ENCODE results near the gene TGFBR3. TPM values are rescaled to one million over a fixed set of nuclear protein-coding genes. Genes with fewer than 3 reads are reported as not detected.

The TGFBR3 gene
- total and polyA plus RNA-seq, 2 of the 13 experiments (the other 11 are each of a cell fraction or from before 2014, with no cell fraction given), result 76.5 to 195 TPM

DNA sequence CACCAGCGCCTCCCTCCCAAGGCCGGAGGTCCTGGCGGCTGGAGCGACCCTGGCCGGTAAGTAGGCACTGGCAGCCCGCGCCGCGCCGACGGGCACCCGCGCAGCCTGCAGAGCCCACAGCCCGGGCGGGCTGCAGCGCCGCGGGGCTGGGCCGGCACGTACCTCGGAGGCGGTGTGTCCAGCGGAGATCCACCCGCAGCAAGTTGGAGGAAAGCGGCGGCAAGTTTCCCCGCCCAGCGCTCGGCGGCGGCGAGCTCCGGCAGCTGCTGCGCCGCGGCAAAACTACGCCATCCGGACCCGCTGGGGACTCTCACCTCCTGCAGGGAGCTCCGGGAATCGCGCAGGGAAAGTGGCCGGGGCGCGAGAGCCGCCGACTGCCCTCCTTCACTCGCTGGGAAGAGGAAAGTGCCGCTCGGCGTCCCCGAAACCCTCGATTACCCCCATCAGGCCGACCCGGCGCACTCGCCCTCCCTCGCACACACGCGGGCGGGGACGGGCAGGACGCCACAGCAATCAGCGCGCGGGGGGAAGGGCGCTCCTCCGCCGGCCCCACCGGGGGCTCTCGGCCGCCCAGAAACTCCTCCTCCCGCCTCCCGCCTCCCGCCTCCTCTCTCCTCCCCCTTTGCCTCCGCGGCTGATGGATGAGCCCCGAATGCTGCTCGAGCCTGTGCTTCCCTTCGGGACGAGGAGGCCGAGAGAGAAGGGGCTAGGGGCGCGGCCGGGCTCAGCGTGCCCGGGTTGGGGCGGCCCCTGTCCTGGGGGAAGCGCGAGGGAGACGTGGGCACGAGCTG is at the start of gene TGFBR3 (continued):
- TF ChIP-seq, protein P1, sequence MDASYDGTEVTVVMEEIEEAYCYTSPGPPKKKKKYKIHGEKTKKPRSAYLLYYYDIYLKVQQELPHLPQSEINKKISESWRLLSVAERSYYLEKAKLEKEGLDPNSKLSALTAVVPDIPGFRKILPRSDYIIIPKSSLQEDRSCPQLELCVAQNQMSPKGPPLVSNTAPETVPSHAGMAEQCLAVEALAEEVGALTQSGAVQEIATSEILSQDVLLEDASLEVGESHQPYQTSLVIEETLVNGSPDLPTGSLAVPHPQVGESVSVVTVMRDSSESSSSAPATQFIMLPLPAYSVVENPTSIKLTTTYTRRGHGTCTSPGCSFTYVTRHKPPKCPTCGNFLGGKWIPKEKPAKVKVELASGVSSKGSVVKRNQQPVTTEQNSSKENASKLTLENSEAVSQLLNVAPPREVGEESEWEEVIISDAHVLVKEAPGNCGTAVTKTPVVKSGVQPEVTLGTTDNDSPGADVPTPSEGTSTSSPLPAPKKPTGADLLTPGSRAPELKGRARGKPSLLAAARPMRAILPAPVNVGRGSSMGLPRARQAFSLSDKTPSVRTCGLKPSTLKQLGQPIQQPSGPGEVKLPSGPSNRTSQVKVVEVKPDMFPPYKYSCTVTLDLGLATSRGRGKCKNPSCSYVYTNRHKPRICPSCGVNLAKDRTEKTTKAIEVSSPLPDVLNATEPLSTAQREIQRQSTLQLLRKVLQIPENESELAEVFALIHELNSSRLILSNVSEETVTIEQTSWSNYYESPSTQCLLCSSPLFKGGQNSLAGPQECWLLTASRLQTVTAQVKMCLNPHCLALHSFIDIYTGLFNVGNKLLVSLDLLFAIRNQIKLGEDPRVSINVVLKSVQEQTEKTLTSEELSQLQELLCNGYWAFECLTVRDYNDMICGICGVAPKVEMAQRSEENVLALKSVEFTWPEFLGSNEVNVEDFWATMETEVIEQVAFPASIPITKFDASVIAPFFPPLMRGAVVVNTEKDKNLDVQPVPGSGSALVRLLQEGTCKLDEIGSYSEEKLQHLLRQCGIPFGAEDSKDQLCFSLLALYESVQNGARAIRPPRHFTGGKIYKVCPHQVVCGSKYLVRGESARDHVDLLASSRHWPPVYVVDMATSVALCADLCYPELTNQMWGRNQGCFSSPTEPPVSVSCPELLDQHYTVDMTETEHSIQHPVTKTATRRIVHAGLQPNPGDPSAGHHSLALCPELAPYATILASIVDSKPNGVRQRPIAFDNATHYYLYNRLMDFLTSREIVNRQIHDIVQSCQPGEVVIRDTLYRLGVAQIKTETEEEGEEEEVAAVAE (CRISPR knock-in tag; IDR thresholded peaks at IDR 0.05; ENCODE audit: borderline replicate concordance), result no peak
- TF ChIP-seq KDM4B (CRISPR knock-in tag; IDR thresholded peaks at IDR 0.05) (peak; percentile 51; the same call in 1 of the 2 replicates), HNF4A (CRISPR knock-in tag; IDR thresholded peaks at IDR 0.05) (no peak), PRPF4 (IDR thresholded peaks at IDR 0.05; ENCODE audit: low read depth, low read length, poor library complexity, severe bottlenecking) (peak; percentile 28), ZNF891 (CRISPR knock-in tag; IDR thresholded peaks at IDR 0.05) (peak; percentile 53; the same call in 1 of the 2 replicates), SAP130 (CRISPR knock-in tag; IDR thresholded peaks at IDR 0.05; ENCODE audit: low read depth) (peak; percentile 89), MAZ (IDR thresholded peaks at IDR 0.05; ENCODE audit: borderline replicate concordance, low read depth, low read length) (peak; percentile 85), MAZ (CRISPR knock-in tag; IDR thresholded peaks at IDR 0.05; ENCODE audit: low read depth) (peak; percentile 82), KLF9 (CRISPR knock-in tag; IDR thresholded peaks at IDR 0.05; ENCODE audit: low read depth) (no peak), ZBTB7A (CRISPR knock-in tag; IDR thresholded peaks at IDR 0.05) (peak; percentile 74), ZNF768 (CRISPR knock-in tag; IDR thresholded peaks at IDR 0.05) (peak; percentile 37; the same call in 1 of the 2 replicates), PCBP1 (IDR thresholded peaks at IDR 0.05; ENCODE audit: borderline replicate concordance, low read depth, low read length) (peak; percentile 80; the same call in 1 of the 2 replicates)
- TF ChIP-seq, protein P2, sequence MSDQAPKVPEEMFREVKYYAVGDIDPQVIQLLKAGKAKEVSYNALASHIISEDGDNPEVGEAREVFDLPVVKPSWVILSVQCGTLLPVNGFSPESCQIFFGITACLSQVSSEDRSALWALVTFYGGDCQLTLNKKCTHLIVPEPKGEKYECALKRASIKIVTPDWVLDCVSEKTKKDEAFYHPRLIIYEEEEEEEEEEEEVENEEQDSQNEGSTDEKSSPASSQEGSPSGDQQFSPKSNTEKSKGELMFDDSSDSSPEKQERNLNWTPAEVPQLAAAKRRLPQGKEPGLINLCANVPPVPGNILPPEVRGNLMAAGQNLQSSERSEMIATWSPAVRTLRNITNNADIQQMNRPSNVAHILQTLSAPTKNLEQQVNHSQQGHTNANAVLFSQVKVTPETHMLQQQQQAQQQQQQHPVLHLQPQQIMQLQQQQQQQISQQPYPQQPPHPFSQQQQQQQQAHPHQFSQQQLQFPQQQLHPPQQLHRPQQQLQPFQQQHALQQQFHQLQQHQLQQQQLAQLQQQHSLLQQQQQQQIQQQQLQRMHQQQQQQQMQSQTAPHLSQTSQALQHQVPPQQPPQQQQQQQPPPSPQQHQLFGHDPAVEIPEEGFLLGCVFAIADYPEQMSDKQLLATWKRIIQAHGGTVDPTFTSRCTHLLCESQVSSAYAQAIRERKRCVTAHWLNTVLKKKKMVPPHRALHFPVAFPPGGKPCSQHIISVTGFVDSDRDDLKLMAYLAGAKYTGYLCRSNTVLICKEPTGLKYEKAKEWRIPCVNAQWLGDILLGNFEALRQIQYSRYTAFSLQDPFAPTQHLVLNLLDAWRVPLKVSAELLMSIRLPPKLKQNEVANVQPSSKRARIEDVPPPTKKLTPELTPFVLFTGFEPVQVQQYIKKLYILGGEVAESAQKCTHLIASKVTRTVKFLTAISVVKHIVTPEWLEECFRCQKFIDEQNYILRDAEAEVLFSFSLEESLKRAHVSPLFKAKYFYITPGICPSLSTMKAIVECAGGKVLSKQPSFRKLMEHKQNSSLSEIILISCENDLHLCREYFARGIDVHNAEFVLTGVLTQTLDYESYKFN (CRISPR knock-in tag; conservative IDR thresholded peaks at IDR 0.05), result peak; percentile 69; the same call in 1 of the 2 replicates
- TF ChIP-seq, protein P3, sequence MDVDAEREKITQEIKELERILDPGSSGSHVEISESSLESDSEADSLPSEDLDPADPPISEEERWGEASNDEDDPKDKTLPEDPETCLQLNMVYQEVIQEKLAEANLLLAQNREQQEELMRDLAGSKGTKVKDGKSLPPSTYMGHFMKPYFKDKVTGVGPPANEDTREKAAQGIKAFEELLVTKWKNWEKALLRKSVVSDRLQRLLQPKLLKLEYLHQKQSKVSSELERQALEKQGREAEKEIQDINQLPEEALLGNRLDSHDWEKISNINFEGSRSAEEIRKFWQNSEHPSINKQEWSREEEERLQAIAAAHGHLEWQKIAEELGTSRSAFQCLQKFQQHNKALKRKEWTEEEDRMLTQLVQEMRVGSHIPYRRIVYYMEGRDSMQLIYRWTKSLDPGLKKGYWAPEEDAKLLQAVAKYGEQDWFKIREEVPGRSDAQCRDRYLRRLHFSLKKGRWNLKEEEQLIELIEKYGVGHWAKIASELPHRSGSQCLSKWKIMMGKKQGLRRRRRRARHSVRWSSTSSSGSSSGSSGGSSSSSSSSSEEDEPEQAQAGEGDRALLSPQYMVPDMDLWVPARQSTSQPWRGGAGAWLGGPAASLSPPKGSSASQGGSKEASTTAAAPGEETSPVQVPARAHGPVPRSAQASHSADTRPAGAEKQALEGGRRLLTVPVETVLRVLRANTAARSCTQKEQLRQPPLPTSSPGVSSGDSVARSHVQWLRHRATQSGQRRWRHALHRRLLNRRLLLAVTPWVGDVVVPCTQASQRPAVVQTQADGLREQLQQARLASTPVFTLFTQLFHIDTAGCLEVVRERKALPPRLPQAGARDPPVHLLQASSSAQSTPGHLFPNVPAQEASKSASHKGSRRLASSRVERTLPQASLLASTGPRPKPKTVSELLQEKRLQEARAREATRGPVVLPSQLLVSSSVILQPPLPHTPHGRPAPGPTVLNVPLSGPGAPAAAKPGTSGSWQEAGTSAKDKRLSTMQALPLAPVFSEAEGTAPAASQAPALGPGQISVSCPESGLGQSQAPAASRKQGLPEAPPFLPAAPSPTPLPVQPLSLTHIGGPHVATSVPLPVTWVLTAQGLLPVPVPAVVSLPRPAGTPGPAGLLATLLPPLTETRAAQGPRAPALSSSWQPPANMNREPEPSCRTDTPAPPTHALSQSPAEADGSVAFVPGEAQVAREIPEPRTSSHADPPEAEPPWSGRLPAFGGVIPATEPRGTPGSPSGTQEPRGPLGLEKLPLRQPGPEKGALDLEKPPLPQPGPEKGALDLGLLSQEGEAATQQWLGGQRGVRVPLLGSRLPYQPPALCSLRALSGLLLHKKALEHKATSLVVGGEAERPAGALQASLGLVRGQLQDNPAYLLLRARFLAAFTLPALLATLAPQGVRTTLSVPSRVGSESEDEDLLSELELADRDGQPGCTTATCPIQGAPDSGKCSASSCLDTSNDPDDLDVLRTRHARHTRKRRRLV (CRISPR knock-in tag; IDR thresholded peaks at IDR 0.05), result peak; percentile 71
- TF ChIP-seq, protein P4, sequence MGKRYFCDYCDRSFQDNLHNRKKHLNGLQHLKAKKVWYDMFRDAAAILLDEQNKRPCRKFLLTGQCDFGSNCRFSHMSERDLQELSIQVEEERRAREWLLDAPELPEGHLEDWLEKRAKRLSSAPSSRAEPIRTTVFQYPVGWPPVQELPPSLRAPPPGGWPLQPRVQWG (CRISPR knock-in tag; IDR thresholded peaks at IDR 0.05; ENCODE audit: borderline replicate concordance, low read depth), result no peak
